H1 (cell line): ENCODE data around the gene C6orf136.

ENCODE experiments used
- BRCA1 ChIP-seq: IDR thresholded peaks from 2 replicates; pipeline ENCODE4 v1.6.1; 2012; ENCODE audit warnings: low read depth, low read length, improper control_type of control experiment
- CEBPB ChIP-seq: IDR thresholded peaks from 2 replicates; pipeline ENCODE4 v1.6.1; 2012; ENCODE audit warnings: low read depth, low read length
- JUN ChIP-seq: IDR thresholded peaks from 2 replicates; pipeline ENCODE4 v1.6.1; 2011; ENCODE audit warnings: low read depth, mild to moderate bottlenecking, improper control_type of control experiment, low read length
- JUND ChIP-seq: IDR thresholded peaks from 2 replicates; pipeline ENCODE4 v1.6.1; 2011; ENCODE audit warnings: mild to moderate bottlenecking, improper control_type of control experiment, low read length
- POLR2A ChIP-seq, 2 experiments: IDR thresholded peaks; 1 replicate in 1 of 2; 2 replicates in 1 of 2; pipeline ENCODE4 v1.6.1; 2011; ENCODE audit warnings: low read depth in 2 of 2, low read length in 2 of 2, mild to moderate bottlenecking in 2 of 2; ENCODE audit errors: control extremely low read depth in 1 of 2
- POLR2AphosphoS5 ChIP-seq: IDR thresholded peaks from 2 replicates; pipeline ENCODE4 v1.6.1; 2011; ENCODE audit warnings: low read depth, low read length
- RBBP5 ChIP-seq: IDR thresholded peaks from 2 replicates; pipeline ENCODE4 v1.7.1; 2012; ENCODE audit warnings: low read depth, mild to moderate bottlenecking, inconsistent platforms, low read length, moderate library complexity, borderline replicate concordance
- RNF2 ChIP-seq: fragments of 200-900, 300-1000 bp; sonication (generic); IDR thresholded peaks from 2 replicates; pipeline ENCODE4 v1.7.1; 2016; ENCODE audit warnings: borderline replicate concordance, low read depth, mild to moderate bottlenecking, antibody characterized with exemption, low read length; ENCODE audit not compliant: poor library complexity, severe bottlenecking; ENCODE audit errors: missing control alignments
- SAP30 ChIP-seq: fragments of 300-600 bp; sonication (generic); IDR thresholded peaks from 2 replicates; pipeline ENCODE4 v1.7.1; 2012; ENCODE audit warnings: low read length, moderate library complexity, mild to moderate bottlenecking, inconsistent platforms; ENCODE audit not compliant: insufficient read depth, insufficient replicate concordance
- SIN3A ChIP-seq, 2 experiments: IDR thresholded peaks in 1 of 2; conservative IDR thresholded peaks in 1 of 2; 2 replicates each; pipeline ENCODE4 v1.6.1; 2011 to 2012; ENCODE audit warnings: low read length in 2 of 2, improper control_type of control experiment in 1 of 2, low read depth in 1 of 2, mild to moderate bottlenecking in 1 of 2
- TF ChIP-seq, protein P1 (sequence below), 3 experiments: IDR thresholded peaks; 1 replicate in 2 of 3; 2 replicates in 1 of 3; pipeline versions ENCODE4 v1.5.1 to v1.6.1; 2011; ENCODE audit warnings: low read length in 3 of 3, mild to moderate bottlenecking in 3 of 3, inconsistent platforms in 2 of 3, low read depth in 1 of 3, moderate library complexity in 1 of 3; ENCODE audit not compliant: insufficient read depth in 1 of 3; ENCODE audit errors: control extremely low read depth in 1 of 3

DNA sequence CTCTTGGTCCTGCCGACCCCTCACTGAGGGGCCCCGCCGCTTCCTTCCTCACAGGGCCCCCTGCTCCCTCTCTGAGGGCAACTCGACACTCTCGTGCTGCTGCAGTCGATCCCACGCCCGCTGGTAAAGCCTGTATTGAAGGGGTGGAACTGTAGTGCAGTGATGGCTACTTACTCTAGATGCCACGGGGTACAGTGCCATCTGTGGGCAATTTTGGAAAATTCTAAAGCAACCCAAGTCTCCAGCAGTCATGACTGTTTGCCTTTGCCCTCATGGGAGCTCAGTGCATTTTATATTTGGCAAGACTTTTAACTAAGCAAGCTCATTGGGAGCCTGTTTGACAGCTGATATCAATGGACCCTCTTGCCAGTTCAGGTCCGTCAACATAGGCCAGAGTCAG lies 6.5 kb upstream of the C6orf136 start:
- TF ChIP-seq JUN (no peak), SIN3A (conservative IDR thresholded peaks at IDR 0.05 in 1 of 2, IDR thresholded peaks at IDR 0.05 in 1 of 2; ENCODE audit: low read depth in 1 of 2, low read length in 2 of 2) (no peak), JUND (no peak), POLR2A (IDR thresholded peaks at IDR 0.05; ENCODE audit: control extremely low read depth in 1 of 2, low read depth in 2 of 2, low read length in 2 of 2) (no peak), RNF2 (no peak), RBBP5 (no peak), SAP30 (no peak), BRCA1 (no peak), CEBPB (no peak), POLR2AphosphoS5 (no peak)
- TF ChIP-seq, protein P1, sequence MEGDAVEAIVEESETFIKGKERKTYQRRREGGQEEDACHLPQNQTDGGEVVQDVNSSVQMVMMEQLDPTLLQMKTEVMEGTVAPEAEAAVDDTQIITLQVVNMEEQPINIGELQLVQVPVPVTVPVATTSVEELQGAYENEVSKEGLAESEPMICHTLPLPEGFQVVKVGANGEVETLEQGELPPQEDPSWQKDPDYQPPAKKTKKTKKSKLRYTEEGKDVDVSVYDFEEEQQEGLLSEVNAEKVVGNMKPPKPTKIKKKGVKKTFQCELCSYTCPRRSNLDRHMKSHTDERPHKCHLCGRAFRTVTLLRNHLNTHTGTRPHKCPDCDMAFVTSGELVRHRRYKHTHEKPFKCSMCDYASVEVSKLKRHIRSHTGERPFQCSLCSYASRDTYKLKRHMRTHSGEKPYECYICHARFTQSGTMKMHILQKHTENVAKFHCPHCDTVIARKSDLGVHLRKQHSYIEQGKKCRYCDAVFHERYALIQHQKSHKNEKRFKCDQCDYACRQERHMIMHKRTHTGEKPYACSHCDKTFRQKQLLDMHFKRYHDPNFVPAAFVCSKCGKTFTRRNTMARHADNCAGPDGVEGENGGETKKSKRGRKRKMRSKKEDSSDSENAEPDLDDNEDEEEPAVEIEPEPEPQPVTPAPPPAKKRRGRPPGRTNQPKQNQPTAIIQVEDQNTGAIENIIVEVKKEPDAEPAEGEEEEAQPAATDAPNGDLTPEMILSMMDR (IDR thresholded peaks at IDR 0.05; ENCODE audit: control extremely low read depth in 1 of 3, insufficient read depth in 1 of 3, low read depth in 1 of 3, low read length in 3 of 3) = no peak
